Lung (tissue), 12 donors: ENCODE results near the gene CCDC106. TPM values are rescaled to one million over a fixed set of nuclear protein-coding genes. Genes with fewer than 3 reads are reported as not detected.
A peak's percentile ranks its signal among the peaks of the same experiment; 100 is the strongest.

Source experiments
- ATAC-seq: fragments of 200-7000 bp; cut with Tn5 transposase; one replicate; pipeline ENCODE4 v1.9.1; 2020; ENCODE audit warnings: moderate number of reproducible peaks; ENCODE audit not compliant: insufficient read depth, low FRiP score
- DNase-seq, 3 donors: peaks; one replicate each; pipeline ENCODE4 v3.0.0-alpha.2; 2013 to 2017
- H3K27ac ChIP-seq, 2 donors: one replicate each; pipeline ENCODE4 v1.5.1; 2013; ENCODE audit warnings: mild to moderate bottlenecking in 2 of 2, moderate library complexity in 2 of 2, control low read depth in 1 of 2, inconsistent platforms in 1 of 2, low read depth in 1 of 2, low read length in 1 of 2
- H3K27me3 ChIP-seq, 3 donors: one replicate each; pipeline ENCODE4 v1.5.1; 2013; ENCODE audit warnings: low read length in 2 of 3; ENCODE audit not compliant: control insufficient read depth in 3 of 3, insufficient read depth in 3 of 3
- H3K36me3 ChIP-seq, 4 donors: one replicate each; pipeline ENCODE4 v1.5.1; 2013; ENCODE audit warnings: low read length in 4 of 4, mild to moderate bottlenecking in 1 of 4, moderate library complexity in 1 of 4; ENCODE audit not compliant: control insufficient read depth in 4 of 4, insufficient read depth in 4 of 4
- H3K4me1 ChIP-seq, 5 donors: one replicate each; pipeline ENCODE4 v1.5.1; 2013; ENCODE audit warnings: low read length in 5 of 5, mild to moderate bottlenecking in 2 of 5, moderate library complexity in 1 of 5; ENCODE audit not compliant: control insufficient read depth in 5 of 5, insufficient read depth in 5 of 5
- H3K4me3 ChIP-seq: one replicate; pipeline ENCODE4 v1.5.1; 2013; ENCODE audit warnings: mild to moderate bottlenecking, control low read depth, moderate library complexity
- H3K9ac ChIP-seq, 2 donors: one replicate each; pipeline ENCODE4 v1.5.1; 2013; ENCODE audit warnings: low read length in 2 of 2, control low read depth in 1 of 2; ENCODE audit not compliant: insufficient read depth in 1 of 2
- H3K9me3 ChIP-seq, 4 donors: one replicate each; pipeline ENCODE4 v1.5.1; 2013; ENCODE audit warnings: low read length in 3 of 4, mild to moderate bottlenecking in 1 of 4, moderate library complexity in 1 of 4; ENCODE audit not compliant: control insufficient read depth in 4 of 4, insufficient read depth in 3 of 4
- WGBS, 2 donors: extraction: QIAGEN DNeasy Blood & Tissue Kit; methylation state at CpG; one replicate each; pipeline ENCODE4 v1.1.7; 2013; 5-methylcytosine and 5-hydroxymethylcytosine counted together
- polyA plus RNA-seq, 2 donors: library from polyadenylated mRNA; stranded (reverse); fragments of 200-250 nt; gene quantifications; one replicate each; pipeline ENCODE4 v1.2.1, GENCODE V29; 2013
- total RNA-seq, 2 donors: library from RNA; depleted of rRNA in 1 of 2; stranded (reverse); fragments of >200 nt in 1 of 2; gene quantifications; one replicate each; pipeline ENCODE4 v1.2.1, GENCODE V29; 2014 to 2021
- TF ChIP-seq, protein P1 (sequence below): IDR thresholded peaks from 2 replicates; pipeline ENCODE4 v1.5.1; 2012; ENCODE audit warnings: mild to moderate bottlenecking; ENCODE audit errors: control extremely low read depth, extremely low read depth
- donor health status: control.
- donor health status: control.
- donor health status: Bipolar disorder and iron deficiency.
- donor health status: healthy.
- donor health status: DM: yes; HTN: yes; CAD: no.

CCDC106 gene
- total and polyA plus RNA-seq, 4 donors: 8.3 to 25.9 (median 14.3) TPM

DNA sequence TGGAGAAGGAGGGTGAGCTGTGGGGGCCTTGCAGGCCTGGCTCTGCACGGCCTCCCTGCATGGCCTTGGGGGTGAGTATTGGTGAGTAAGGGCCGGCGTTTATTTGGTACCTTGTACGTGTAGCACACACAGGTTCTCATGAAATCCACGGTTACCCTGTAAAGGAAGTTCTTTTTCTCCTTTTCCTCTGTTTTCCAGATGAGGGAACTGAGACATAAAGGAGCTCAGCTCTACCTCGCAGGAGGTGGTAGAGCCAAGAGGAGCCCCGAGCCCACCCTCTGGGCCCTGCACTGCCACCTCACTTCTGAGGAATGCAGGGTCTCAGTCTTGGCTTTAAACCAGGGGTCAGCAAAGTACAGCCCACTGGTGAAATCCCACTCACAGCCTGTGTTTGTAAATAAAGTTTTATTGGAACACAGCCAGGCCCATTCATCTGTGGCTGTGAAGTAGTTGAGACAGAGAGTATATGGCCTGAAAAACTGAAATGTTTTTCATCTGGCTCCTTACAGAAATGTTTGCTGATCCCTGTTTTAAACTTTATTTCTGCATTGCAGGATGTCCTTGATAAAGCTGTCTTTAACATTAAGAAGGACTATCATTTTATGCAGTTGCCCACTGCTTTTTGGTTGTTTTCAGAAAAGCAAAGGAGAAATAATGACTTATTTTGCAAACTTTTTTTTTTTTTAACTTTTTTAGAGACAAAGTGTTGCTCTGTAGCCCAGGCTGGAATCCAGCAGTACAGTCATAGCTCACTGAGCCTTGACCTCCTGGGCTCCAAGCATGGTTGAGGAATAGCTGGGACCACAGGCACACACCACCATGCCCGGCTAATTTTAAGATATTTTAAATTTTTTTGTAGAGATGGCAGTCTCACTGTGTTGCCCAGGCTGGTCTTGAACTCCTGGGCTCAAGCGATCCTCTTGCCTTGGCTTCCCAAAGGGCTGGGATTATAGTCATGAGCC lies 33.4 kb downstream of the CCDC106 start:
- Histone ChIP-seq H3K9ac (no peak overlapping the region), H3K9me3 (no peaks in the 10 kb centered on the region), H3K36me3 (peaks cover 0 to 51% (median 38%) of the 10 kb centered on the region in 4 donors), H3K4me3 (no peak overlapping the region), H3K27me3 (no peaks in the 10 kb centered on the region), H3K4me1 (peaks cover 0 to 16% (median 9%) of the 10 kb centered on the region in 5 donors), H3K27ac (peak overlapping the region in 1 of 2 donors; percentile 4)
- no peak for DNase-seq
- TF ChIP-seq, protein P1, sequence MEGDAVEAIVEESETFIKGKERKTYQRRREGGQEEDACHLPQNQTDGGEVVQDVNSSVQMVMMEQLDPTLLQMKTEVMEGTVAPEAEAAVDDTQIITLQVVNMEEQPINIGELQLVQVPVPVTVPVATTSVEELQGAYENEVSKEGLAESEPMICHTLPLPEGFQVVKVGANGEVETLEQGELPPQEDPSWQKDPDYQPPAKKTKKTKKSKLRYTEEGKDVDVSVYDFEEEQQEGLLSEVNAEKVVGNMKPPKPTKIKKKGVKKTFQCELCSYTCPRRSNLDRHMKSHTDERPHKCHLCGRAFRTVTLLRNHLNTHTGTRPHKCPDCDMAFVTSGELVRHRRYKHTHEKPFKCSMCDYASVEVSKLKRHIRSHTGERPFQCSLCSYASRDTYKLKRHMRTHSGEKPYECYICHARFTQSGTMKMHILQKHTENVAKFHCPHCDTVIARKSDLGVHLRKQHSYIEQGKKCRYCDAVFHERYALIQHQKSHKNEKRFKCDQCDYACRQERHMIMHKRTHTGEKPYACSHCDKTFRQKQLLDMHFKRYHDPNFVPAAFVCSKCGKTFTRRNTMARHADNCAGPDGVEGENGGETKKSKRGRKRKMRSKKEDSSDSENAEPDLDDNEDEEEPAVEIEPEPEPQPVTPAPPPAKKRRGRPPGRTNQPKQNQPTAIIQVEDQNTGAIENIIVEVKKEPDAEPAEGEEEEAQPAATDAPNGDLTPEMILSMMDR: no peak
- no peak for ATAC-seq
- 85 to 88% methylated on average over 9 of the region's 9 CpGs for WGBS, 2 donors

DNA sequence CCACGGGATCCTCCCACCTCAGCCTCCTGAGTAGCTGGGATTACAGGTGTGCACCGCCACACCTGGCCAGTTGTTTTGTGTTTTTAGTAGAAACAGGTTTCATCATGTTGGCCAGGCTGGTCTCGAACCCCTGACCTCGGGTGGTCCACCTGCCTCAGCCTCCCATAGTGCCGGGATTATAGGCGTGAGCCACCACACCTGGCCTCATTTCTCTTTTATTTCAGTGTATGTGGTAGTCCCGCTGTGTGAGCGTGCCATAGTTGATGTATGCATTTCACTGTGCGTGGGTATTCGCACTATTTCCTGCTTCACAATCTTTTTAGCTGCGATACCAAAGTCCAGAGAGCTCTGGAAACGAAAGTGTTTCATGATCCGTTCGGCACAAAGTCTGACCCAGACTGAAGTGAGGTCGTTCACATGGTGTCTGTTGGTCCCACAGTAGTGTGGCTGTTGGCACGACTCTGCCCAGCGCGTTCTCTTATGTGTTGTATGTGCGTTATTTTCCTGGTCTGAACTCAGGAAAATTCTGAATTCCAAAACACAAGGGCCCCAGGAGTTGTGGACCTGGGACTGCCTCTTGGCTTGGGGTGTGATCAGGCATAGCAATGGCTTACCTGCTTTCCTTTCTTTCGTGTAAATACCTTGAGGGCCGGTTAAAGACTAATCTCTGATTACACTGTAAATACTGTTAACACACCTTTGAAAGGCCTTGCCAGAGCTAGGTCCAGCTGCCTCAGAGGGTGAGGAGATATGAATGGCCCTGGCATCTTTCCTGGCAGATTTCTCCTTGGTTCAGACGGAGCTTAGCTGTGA lies 35.6 kb downstream of the CCDC106 start:
- TF ChIP-seq, protein P1: no peak
- H3K36me3 ChIP-seq: peaks cover 0 to 65% (median 37%) of the 10 kb centered on the region in 4 donors
- ATAC-seq (peak; percentile 20), DNase-seq (peak; percentile 33 to 75 (median 37))
- H3K9ac ChIP-seq: peak overlapping the region; percentile 3 to 8
- WGBS, 2 donors: 72 to 93% methylated on average over 22 of the region's 22 CpGs
- H3K9me3 ChIP-seq: no peaks in the 10 kb centered on the region
- H3K27me3 ChIP-seq: no peaks in the 10 kb centered on the region
- no peak overlapping the region for H3K4me3 ChIP-seq
- peak overlapping the region in 1 of 2 donors; percentile 51 for H3K27ac ChIP-seq
- H3K4me1 ChIP-seq: peaks cover 0 to 8% (median 0%) of the 10 kb centered on the region in 5 donors

DNA sequence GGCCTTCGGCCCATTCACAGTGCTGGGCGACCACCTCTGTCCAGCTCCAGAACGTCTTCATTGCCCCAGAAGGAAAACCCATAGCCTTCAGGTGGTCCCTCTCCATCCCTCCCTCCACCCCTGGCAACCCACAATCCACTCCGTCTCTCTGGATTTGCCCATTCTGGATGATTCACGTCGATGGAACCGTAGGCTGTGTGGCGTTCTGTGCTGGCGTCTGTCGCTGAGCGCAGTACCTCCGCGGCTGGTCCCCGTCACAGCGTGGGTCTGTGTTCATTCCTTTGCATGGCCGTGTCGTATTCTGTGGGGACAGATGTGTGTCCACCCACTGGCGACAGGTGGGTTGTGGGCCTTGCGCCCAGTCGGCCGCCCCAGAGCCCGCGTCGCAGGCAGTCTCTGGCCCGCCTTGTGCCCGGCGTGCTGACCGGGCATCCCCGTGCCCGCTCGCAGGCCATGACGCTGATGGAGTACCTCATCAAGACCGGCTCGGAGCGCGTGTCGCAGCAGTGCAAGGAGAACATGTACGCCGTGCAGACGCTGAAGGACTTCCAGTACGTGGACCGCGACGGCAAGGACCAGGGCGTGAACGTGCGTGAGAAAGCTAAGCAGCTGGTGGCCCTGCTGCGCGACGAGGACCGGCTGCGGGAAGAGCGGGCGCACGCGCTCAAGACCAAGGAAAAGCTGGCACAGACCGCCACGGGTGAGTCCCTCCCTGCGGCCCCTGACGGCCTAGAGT lies 37.1 kb downstream of the CCDC106 start:
- Histone ChIP-seq H3K4me1 (peaks cover 0 to 8% (median 0%) of the 10 kb centered on the region in 5 donors), H3K4me3 (no peak overlapping the region), H3K27me3 (no peaks in the 10 kb centered on the region), H3K9me3 (no peaks in the 10 kb centered on the region), H3K27ac (no peak overlapping the region), H3K9ac (no peak overlapping the region), H3K36me3 (peaks cover 3 to 66% (median 32%) of the 10 kb centered on the region in 4 donors)
- 97% methylated on average over 60 of the region's 60 CpGs for WGBS, 2 donors
- no peak for ATAC-seq
- no peak for DNase-seq
- TF ChIP-seq, protein P1: no peak
